ENCODE data around the gene TENT4A.

Gene TENT4A

DNA sequence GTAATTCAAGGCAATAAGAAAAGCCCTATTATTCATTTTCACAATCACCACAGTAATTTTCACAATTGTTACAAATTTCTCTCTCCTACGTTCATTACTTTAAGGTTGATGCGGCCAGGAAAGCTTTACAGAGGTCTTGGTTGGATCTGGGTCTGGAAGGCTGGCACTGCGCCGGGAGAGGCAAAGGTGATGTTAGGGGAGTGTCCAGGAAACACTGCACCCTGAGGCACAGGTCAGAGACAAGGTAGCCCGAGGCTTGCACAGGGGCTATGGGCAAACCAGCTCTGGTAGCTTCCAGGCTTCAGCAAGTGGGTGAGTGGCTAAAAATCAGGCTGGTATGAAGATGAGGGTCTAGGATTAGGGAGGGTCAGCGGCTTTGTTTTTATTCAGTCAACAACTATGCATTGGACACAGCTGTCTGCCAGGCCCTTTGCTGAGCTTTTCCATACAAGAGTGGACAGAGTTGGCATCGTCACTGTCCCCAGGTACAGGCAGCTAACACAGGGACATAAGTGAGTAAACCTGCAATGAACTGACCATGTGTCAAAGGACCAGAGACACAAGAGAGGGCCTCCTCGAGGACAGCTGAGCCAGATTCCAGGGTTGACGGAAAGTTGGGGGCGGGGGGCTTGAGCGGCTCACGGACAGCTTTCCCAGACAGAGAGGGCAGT, 12.4 kb upstream of the TENT4A start:
- no peak for ATAC-seq

DNA sequence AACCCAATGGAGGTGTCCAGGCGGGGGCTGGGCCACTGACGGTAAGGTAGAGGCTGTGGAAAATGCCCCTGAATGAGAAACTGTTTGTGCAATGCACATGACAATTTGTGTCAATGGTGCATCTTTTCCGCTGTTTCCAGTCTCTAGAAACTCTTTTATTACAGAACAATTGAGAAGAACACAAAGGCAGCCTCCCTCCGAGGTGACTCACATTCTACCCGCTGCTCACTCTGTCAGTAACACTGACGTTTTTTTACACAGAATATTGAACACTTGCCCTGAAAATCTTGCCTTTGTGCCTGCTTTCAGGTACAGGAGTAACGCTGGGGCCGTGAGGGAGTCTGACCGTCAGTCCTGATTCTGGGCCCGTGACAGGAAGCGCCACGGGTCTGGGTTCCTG, 11.7 kb upstream of the TENT4A start:
- no peak for ATAC-seq

DNA sequence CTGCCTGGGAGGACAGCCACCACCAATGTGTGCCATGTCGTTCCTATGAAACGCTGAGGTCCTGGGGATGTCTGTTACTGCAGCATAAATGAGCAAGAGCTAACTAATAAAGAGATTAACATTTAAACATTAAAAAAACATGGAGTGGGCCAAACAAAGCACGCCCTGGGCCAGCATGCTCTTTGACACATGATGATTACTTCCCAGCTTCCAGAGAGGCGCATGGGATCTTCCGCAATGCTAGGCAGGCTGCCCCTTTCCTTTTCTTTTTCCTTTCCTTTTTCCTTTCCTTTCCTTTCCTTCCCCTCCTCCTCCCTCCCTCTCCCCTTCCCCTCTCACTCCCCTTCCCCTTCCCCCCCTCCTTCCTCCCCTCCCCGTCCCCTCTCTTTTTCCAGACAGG, 10.6 kb upstream of the TENT4A start:
- ATAC-seq, result no peak

DNA sequence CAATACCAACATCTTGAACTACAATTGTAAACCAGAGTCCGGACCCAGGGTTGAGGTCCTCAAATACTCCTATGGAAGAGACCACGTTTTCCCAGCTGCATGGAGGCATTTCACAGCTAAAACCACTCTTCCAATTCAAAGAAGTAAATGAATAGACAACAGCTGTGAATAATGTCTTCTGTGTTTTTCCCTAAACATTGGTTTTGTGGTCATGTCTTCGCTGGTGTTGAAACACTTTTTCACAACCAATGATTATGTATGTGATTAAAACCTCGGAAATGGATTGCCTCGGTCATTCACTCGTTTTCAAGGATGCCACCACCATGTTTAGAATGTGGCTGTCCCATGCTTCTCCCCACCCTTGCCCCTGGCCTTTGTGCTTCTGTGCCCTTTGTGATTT, 9.4 kb upstream of the TENT4A start:
- ATAC-seq, result no peak

DNA sequence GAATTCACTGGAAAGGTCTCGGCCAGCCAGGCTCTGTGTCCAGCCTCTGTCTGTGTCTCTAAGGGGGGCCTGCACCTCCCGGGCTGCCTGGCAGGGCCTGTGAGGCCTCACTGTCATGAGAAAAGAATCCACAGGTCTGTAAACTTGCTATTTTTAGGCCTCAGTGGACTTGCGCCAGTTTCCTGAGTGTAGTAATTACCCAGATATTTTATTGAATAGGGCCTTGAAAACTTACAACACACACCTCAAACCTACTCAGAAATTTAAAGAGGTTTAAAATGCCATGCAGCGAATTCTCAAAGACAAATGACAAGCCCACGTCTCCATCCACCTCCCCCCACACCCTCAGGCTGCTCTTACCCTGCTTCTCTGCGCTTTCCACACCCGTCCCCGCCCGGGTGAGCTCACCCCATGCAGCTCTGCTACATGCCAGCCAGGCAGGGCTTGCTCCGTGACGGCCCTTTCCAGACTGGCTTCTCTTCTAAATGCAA, 8.8 kb upstream of the TENT4A start:
- no peak for ATAC-seq

DNA sequence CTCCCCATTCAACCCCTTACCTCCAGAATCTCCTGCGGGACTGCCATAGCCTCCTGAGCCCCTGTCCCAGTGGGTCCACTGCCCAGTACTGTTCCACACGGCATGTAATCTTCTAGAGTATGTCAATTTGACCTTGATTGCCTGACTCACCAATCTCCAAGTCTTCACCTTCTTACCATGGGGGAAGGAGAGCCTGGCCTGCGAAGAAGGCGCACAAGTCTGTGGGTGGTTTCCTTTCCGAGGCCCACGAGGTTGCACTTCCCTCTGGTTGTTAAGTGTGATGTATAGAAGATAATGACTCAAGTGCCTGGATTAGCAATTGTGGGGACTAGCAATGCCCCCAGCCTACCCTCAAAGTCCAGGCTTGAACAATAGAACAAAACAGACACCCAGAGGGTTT, 8.1 kb upstream of the TENT4A start:
- no peak for ATAC-seq

DNA sequence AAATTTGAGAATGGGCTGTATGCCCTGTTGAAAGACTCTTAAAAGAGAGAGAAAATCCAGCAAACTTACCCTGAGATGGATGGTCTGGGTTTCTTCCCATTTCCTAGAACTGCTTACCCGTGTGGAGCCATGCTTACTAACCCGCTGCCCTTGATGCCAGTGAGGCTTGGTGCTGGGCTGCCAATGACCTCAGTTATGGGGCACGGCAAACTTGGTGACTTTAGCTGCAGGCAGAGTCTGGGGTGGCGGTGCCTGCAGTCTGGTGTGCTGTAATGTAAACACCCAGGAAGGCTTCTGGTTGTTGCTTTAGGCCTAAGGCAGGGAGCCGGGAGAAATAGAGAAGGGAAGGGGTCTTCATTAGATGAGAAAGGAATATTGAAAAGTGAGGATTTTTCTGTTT, 7.3 kb upstream of the TENT4A start:
- ATAC-seq, result no peak

DNA sequence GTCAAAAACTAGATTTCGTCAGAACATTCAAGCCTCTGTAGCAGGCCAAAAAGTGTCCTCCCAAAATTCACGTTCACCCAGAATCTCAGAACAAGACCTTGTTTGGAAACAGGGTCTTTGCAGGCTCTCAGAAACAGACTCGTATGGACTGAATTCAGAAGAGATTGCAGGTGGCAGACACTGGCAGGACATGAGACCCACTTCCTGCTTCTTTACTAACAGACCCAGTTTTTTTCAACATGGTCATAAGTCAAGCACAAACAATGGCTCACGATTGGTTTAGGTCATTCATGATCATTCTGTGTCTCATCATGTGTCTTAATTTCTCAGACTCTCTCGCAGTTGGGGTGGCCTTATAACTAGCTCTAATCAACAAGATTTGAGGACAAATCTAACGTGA, 5.4 kb upstream of the TENT4A start:
- no peak for ATAC-seq

DNA sequence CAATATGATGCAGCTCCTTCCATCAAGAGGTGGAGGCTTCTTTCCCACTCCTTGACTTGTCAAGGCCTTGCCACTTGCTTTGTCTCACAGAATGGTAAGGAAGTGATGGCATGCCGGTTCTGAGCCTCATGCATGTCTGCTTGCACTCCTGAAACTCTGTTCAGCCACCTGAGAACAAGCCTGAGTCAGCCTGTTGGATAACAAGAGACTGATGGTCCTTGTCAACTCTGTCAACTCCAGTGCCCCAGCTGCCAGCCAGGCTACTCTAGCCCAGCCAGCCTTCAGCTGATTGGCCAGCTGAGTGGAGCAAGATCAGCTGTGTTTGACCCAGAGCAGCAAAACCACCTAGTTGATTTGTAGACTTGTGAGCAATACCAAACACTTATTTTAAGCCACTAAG, 4.4 kb upstream of the TENT4A start:
- no peak for ATAC-seq

DNA sequence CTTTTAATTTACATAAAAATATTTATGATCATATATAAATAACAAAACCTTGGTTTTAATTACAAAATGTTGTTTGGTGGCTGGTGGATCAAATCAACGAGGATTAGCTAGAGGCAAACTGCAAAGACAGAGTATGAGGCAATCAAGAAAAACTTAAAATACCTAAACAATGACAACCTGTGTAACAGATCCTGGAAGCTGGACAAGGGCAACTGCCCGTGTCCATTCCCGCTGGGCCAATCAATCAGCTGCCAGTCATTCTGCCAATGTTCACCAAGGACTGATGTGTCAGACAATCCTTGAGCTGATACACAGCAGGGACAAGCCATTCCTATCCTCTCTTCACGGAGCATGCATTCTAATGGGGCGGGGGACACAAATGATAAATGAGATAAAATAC, 3.2 kb upstream of the TENT4A start:
- ATAC-seq, result no peak

DNA sequence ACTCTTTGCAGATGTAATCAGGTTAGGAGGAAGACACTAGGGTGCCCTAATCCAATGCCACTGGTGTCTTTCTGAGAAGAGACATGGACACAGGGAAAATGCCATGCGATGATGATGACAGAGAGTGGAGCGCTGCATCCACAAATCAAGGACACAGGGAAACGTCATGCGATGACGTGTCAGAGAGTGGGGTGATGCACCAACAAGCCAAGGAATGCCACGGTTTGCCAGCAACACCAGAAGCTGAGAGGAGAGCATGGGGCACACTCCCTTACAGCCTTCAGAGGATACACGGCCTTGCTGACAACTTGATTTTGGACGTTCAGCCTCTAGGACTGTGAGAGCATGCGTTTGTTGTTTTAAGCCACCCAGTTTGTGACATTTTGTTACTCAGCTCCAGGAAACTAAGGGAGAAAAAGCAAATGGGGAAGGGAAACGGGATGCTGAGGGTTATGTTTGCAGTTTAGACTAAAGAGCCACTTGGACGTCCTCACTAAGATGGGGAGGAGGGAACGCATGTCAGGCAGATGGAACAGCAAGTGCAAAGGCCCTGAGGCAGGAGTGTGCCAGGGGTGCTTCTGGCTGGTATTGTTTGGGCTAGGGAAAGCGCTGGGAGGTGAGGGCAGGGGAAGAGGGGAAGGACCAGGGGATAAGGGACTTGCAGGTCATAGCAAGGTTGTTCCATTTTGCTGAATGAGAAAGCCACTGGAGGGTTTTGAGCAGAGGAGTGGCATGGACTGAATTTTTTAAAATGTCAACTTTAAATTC, 2.5 kb upstream of the TENT4A start:
- ATAC-seq, result no peak

DNA sequence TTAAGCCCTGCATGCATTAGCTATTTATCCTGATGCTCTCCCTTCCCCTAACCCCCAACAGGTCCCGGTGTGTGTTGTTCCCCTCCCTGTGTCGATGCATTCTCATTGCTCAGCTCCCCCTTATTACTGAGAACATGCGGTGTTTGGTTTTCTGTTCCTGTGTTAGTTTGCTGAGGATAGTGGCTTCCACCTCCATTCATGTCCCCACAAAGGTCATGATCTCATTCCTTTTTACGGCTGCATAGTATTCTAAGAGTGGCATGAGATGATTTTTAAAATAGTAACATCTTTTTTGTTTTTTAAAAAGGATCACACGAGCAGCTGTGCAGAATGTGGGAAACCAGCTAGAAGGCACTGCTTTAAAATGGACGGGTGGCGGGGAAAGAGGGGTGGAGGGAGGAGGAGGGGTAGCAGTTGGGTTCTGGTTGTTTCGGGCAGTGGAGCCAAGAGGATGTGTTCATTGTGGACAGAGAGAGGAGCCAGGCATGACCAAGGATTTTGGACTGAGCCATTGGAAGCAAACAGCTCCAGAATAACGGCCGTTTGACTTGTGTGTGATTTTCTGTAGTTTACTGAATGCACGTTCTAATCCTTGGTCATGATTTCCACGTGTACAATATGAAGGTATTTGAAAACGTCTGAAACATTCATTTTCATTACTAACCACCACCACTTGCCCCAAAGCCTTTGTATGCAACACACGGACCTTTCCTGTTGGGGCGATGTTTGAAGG, 1.7 kb upstream of the TENT4A start:
- no peak for ATAC-seq

DNA sequence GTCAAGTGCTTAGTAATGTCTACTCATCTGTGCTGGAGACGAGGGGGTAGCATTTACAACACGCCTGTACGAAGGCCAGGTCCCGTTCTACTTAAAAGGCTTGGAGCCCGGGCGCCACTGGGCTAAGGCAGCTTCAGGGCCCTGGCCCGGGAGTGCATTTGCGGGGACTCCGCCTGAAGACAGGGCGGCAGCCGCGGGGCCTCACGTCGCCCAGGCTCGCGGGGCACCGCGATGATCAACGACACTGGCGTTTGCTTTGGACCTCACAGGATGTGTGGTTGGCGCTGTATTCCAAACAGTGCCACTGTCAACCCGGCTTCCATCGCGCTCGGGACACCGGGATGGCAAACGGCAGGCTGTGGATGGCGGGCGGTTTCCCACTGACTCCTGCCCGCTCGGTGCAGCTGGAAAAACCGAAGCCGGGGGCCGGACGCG, 1.1 kb upstream of the TENT4A start:
- ATAC-seq, result peak; percentile 8 to 9

DNA sequence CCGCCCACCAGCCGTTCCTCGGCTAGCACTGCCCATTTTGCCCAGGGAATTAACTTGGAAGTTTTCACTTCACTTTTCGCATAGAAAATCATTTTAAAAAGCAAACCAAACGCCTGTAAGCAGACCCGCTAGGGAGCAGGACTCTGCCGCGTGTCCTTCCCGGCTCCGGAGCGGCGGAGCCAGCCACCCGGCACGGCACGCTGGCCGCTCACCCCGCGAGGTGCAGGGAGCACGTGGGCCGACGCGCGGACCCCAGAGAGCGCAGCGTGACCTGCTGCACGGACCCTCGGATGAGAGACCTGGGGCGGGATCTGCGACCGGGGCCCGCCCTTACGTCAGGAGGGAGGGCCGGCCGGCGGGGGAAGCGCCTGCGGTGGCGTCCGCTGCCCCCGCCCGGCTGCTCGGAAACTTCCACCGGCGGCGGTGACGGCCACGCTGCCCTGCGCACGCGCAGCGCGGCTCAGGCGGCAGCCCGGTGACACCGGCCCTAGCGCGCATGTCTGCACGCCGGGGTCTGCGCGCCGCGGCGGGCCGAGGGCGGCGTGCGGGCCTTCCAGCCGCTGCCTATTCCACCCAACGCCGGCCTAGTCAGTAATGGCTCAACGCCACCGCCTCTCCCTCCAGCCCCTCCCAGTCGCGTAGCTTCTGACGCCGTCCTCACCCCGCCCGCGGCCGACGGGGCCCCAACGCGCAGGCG, 507 bp upstream of the TENT4A start:
- peak; percentile 84 to 86 for ATAC-seq

DNA sequence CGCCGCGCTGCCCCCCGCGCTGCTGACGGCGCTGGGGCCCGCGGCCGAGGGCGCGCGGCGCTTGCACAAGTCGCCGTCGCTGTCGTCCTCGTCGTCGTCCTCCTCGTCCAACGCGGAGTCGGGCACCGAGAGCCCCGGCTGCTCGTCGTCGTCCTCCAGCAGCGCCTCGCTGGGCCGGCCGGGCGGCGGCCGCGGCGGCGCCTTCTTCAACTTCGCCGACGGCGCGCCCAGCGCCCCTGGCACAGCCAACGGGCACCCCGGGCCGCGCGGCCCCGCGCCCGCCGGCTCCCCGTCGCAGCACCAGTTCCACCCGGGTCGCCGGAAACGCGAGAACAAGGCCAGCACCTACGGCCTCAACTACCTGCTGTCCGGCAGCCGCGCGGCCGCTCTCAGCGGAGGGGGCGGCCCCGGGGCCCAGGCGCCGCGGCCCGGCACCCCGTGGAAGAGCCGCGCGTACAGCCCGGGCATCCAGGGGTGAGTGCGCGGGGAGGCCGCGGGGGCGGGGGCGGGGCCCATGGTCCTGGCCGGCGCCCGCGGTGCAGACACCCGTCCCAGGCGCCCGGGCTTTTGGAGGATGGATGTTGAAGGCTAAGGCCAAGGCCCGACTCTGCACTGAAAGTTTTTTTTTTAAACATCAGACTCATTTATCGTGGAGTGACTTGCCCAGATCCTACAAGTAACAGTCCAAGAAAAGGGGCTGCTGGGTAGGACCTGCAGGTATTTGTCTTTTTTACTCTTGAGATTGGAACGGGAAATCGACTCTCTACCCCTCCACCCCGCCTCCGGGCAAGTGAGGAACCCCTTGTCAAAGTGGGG, 1.2 kb downstream of the TENT4A start:
- no peak for ATAC-seq

DNA sequence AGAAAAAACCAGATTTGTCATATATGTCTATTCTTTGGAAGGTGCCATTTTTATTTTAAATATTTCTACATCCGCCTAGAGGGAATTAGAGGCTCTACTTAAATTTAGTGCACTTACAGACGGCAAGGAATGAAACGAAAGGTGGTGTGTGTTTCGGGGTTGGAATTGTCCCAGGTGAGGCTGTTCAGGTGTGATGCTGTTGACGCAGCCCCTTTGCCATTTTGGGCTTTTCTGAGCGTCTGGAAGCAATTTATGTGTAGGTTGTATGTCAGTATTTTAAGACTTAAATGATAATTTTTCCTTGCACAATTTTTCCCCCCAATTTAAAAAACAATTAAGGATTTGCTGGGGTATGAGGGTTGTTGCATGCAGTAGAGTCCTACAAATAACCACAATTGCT, 2.0 kb downstream of the TENT4A start:
- no peak for ATAC-seq

DNA sequence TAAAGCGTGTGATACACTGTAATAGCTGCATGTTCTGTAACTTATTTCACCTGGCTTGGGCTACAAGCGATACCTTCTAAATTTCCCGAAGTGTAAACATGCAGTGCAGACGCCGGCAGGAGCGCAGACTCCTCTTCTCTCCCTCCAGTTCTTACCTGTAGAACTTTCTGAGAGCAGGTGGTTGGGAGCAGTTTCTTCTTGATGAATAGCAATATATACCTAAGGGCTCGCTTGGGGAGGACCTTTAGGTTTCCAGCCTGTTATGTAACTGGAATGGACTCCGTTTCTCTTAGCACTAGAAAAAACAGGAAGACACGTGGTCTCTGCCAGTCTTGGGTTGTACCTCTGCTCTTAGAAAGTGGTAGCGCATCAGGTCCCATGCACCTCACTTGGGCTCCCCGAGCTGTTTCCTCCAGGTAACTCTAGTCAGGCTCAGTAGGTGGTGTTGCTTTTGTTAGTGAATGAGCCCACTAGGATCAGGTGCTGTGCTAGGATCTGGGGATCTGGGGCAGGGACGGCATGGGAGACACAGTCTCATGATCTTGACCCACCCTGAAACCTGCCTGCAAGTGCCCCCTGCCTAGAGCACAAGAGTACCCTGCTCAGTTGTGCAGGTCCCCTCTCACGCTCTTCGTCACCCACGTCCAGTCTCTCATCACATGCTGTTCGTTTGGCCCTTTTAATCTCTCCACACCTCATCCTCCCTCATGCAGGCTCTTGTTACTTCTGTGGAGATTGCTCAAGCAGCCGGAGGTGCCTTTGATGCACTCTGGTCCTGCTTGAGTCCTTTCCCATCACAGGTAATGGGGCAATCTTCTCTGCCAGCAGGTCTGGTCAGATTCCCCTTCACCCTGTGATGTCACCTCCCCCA, 2.8 kb downstream of the TENT4A start:
- ATAC-seq, result no peak

DNA sequence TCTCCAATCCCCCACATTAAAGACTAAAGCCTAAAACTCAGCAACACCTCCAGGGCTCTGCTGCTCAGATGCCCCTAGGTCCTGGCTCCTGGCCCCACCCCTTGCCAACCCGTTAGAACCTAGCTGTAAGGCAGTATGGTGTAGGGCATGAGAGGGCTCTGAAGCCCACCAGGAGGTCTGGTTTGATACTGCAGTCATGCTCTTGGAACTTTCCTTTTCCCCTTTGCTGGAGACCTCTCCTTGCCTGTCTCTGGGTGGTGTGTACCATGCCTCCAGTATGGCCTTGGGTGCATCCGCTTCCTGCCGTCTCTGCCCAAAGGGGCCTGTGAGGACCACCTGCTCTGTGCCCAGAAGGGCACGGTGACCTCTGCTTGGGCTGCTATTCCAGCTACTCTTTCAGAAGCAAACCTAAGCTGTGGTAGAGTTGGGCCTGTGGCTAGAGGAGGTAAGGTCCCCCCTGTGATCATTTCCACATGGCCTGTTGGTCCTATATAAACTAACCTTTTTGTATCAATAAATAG, 3.5 kb downstream of the TENT4A start:
- ATAC-seq, result no peak

DNA sequence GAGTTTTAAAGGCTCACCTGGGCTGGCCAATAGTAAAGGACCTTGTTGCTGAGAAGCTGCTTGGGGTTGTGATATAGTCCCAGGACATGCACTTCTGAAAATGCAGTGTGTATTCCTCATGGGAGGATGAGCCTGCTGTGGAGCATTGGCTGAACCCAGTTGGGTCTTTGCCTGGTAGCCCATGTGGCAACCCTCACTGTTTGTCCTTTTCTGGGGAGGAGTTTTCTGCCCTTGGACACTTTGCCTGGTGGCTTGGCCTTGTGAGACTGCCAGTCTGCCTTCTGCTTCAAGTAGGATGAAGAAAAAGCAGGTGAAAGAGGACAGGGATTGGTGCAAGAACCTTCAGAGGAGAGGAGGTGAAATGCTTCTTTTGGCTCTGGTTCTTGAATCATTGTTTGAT, 4.0 kb downstream of the TENT4A start:
- ATAC-seq, result no peak

DNA sequence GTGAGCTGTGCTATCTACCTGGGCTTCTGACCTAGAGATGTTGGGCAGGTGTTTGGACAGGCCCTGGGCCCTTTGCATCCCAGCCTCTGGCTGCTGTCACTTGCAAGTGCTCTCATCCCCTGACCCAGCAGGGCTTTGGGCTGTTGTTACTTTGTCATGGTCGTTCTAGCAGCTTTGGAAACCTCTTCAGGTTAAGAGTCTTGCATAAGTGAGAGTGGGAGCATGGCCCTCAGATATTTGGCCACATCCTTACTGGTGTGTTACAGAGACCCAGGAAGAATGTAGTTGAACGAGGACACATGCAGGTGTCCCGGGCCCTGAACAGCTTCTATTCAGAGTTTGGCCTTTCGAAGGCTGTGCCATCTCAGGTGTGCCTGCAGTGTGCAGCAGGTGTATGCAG, 4.5 kb downstream of the TENT4A start:
- ATAC-seq, result no peak

DNA sequence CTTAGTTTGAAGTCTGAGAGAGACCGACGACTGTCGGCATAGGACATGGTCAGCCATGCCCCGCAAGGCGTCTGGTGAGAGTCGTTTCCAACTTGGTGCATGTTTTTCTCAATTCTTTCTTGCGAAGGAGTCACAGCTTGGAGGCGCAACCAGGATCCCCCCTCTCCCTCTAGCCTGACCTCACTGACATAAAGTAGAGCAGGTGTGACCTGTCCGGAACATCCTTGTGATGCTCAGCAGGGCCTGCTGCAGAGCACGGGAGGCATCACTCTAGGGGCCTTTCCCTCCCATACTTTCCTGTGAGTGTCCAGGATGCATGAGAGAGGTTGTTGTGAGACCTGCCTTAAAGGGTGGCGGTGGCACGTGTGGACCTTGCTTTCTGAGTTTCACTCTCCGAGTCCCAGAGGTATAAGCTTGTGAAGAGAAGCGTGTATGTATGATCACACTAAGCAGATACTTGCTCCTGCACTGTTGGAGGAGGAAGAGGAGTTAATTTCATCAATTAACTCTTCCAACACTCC, 5.0 kb downstream of the TENT4A start:
- no peak for ATAC-seq

Data from activated CD4-positive, CD25-positive, alpha-beta regulatory T cell treated with anti-CD3 and anti-CD28 coated beads, Interleukin-2, amount 50 U/mL, for 24 hours (primary cell).